PC-3 (cell line): Measurements from ENCODE around the gene ISY1. TPM values are rescaled to one million over a fixed set of nuclear protein-coding genes. Genes with fewer than 3 reads are reported as not detected.
"Not testable (repeated sequence)": the region's sequence is repeated elsewhere in the genome, so short reads cannot be mapped to it uniquely, and the experiment has no call there.

Source experiments
- ATAC-seq: fragments of 200-7000 bp; cut with Tn5 transposase; 2 replicates; pipeline ENCODE4 v1.9.1; 2020; ENCODE audit warnings: mild to moderate bottlenecking, moderate library complexity
- BruUV-seq: library from RNA; stranded (reverse); fragments of 400-500 nt; replicated peaks from 2 replicates; lab custom pipeline; 2021; lab: Mats Ljungman, UMichigan
- CTCF ChIA-PET: fragments of 300-600 bp; sonication (Branson Sonifier 250); formaldehyde crosslinking; loops from one replicate; lab custom pipeline; 2022; ENCODE audit warnings: antibody characterized with exemption; lab: Charles Lee
- POLR2A ChIA-PET: fragments of 300-600 bp; sonication (Branson Sonifier 250); formaldehyde crosslinking; loops from one replicate; lab custom pipeline; 2022; ENCODE audit warnings: antibody characterized with exemption; ENCODE audit not compliant: unreplicated experiment; lab: Charles Lee
- DNase-seq: peaks from one replicate; pipeline ENCODE4 v3.0.0-alpha.2; 2015
- H2AFZ ChIP-seq: fragments of 300-600 bp; sonication (generic); 2 replicates; pipeline ENCODE4 v1.6.0; 2016; ENCODE audit warnings: antibody characterized with exemption, low read length
- H3F3A ChIP-seq: fragments of 300-600 bp; sonication (generic); one replicate; pipeline ENCODE4 v1.6.0; 2017; ENCODE audit warnings: antibody characterized with exemption, low read length, control low read depth, mild to moderate bottlenecking; ENCODE audit not compliant: unreplicated experiment
- H3K27ac ChIP-seq: fragments of 300-600 bp; sonication (generic); 2 replicates; pipeline ENCODE4 v1.5.1; 2016; ENCODE audit warnings: mild to moderate bottlenecking, low read length
- H3K27me3 ChIP-seq: fragments of 300-600 bp; sonication (generic); 2 replicates; pipeline ENCODE4 v1.6.1; 2016; ENCODE audit warnings: low read length, mixed read lengths
- H3K36me3 ChIP-seq: fragments of 300-600 bp; sonication (generic); 2 replicates; pipeline ENCODE4 v1.6.1; 2016; ENCODE audit warnings: low read depth, mixed run types, low read length, mixed read lengths
- H3K4me1 ChIP-seq: fragments of 300-600 bp; sonication (generic); 2 replicates; pipeline ENCODE4 v1.5.1; 2016; ENCODE audit warnings: low read length; ENCODE audit not compliant: insufficient read depth
- H3K4me2 ChIP-seq: fragments of 300-600 bp; sonication (generic); 2 replicates; pipeline ENCODE4 v1.6.0; 2016; ENCODE audit warnings: low read length
- H3K4me3 ChIP-seq: fragments of 300-600 bp; sonication (generic); 2 replicates; pipeline ENCODE4 v1.5.1; 2016; ENCODE audit warnings: mild to moderate bottlenecking, low read length, mixed read lengths
- H3K79me2 ChIP-seq: fragments of 300-600 bp; sonication (generic); 2 replicates; pipeline ENCODE4 v1.6.1; 2017; ENCODE audit warnings: low read length, mixed read lengths
- H3K9ac ChIP-seq: fragments of 300-600 bp; sonication (generic); 2 replicates; pipeline ENCODE4 v1.6.0; 2016; ENCODE audit warnings: mild to moderate bottlenecking, low read length
- H3K9me2 ChIP-seq: fragments of 300-600 bp; sonication (generic); replicated peaks from 2 replicates; pipeline ENCODE4 v1.6.1; 2016; ENCODE audit warnings: mixed run types, low read length, mixed read lengths
- H3K9me3 ChIP-seq: fragments of 300-600 bp; sonication (generic); 2 replicates; pipeline ENCODE4 v1.6.1; 2016; ENCODE audit warnings: low read length, mixed read lengths
- H4K20me1 ChIP-seq: fragments of 300-600 bp; sonication (generic); 2 replicates; pipeline ENCODE4 v1.6.1; 2016; ENCODE audit warnings: low read length, mixed read lengths
- EZH2 ChIP-seq: fragments of 300-600 bp; sonication (generic); IDR thresholded peaks from one replicate; pipeline ENCODE4 v1.6.1; 2017; ENCODE audit warnings: antibody characterized with exemption, mild to moderate bottlenecking, low read length; ENCODE audit not compliant: unreplicated experiment
- EZH2phosphoT487 ChIP-seq: fragments of 300-600 bp; sonication (generic); IDR thresholded peaks from 2 replicates; pipeline ENCODE4 v1.6.1; 2018; ENCODE audit warnings: mild to moderate bottlenecking, antibody characterized with exemption, low read length, borderline replicate concordance
- intact Hi-C: fragments of 100-400 bp; cut with micrococcal nuclease; formaldehyde crosslinking; loops from 2 replicates; pipeline ENCODE4 v1.9.0; 2023
- total RNA-seq: library from RNA; depleted of rRNA; stranded (reverse); fragments of >200 nt; gene quantifications from 2 replicates; pipeline ENCODE4 v1.2.3, GENCODE V29; 2014
- TF ChIP-seq, protein P1 (sequence below): fragments of 300-600 bp; sonication (generic); conservative IDR thresholded peaks from 2 replicates; pipeline ENCODE4 v1.5.1; 2017; ENCODE audit warnings: antibody characterized with exemption, low read depth, mild to moderate bottlenecking, low read length

ISY1 gene
- total RNA-seq, 1 experiment from 2014 or later: 18.1 TPM

DNA sequence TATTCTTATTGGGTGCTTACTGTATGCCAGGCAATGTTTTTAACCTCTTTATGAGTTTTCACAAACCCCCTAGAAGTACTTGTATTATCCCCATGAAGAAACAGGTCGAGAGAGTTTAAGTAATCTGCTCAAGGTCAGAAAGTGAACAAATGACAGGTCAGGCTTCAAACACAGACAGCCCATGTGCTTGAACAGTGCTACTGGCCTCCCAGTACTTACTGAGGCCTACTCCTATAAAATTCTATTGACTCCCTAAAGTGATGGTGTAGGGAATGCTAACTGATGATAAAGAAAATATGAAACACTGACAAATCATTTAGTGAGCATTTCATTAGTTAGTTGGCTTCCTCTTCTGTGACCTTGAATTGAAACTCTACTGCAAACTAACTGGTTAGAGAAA is 27.0 kb upstream of the ISY1 start:
- ATAC-seq: no peak
- POLR2A ChIA-PET: no interaction called here
- no peaks in the 10 kb centered on the region for H3K9me3 ChIP-seq
- intact Hi-C loops: no loop called here
- H3F3A ChIP-seq: no peaks in the 10 kb centered on the region
- H3K9ac ChIP-seq: no peak overlapping the region
- H3K27me3 ChIP-seq: no peaks in the 10 kb centered on the region
- no TSS peak for BruUV-seq
- no peak overlapping the region for H3K27ac ChIP-seq
- H2AFZ ChIP-seq: no peak overlapping the region
- no peak for TF ChIP-seq EZH2
- TF ChIP-seq EZH2phosphoT487: no peak
- TF ChIP-seq, protein P1, sequence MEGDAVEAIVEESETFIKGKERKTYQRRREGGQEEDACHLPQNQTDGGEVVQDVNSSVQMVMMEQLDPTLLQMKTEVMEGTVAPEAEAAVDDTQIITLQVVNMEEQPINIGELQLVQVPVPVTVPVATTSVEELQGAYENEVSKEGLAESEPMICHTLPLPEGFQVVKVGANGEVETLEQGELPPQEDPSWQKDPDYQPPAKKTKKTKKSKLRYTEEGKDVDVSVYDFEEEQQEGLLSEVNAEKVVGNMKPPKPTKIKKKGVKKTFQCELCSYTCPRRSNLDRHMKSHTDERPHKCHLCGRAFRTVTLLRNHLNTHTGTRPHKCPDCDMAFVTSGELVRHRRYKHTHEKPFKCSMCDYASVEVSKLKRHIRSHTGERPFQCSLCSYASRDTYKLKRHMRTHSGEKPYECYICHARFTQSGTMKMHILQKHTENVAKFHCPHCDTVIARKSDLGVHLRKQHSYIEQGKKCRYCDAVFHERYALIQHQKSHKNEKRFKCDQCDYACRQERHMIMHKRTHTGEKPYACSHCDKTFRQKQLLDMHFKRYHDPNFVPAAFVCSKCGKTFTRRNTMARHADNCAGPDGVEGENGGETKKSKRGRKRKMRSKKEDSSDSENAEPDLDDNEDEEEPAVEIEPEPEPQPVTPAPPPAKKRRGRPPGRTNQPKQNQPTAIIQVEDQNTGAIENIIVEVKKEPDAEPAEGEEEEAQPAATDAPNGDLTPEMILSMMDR: no peak
- no peak overlapping the region for H3K4me2 ChIP-seq
- no peak overlapping the region for H3K4me3 ChIP-seq
- H4K20me1 ChIP-seq: no peaks in the 10 kb centered on the region
- CTCF ChIA-PET: no interaction called here
- H3K79me2 ChIP-seq: peaks cover 35% of the 10 kb centered on the region
- H3K4me1 ChIP-seq: peaks cover 13% of the 10 kb centered on the region
- DNase-seq: no peak
- no peaks in the 10 kb centered on the region for H3K9me2 ChIP-seq
- no peaks in the 10 kb centered on the region for H3K36me3 ChIP-seq

DNA sequence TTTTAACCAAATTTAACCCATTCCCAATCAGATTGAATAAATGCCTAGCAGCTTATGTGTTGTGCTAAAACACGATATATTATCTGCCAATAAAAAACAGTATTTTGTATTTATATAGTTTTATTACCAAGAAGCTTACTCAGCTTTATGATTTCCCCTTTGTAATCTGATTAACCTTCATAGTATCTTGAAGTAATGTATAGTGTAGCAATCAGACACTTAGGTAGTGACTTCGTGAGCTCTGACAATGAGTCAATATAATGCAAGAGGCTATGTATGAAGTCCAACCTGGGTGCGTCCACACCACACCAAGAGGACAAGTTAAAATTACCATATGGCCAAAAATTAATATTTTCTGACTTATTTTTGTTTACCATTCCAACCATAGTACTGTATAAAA is 24.9 kb upstream of the ISY1 start:
- Histone ChIP-seq H3K4me2 (peak overlapping the region; percentile 42), H3K9me2 (no peaks in the 10 kb centered on the region), H3K27ac (peak overlapping the region; percentile 29; the same call in 1 of the 2 replicates), H3F3A (no peaks in the 10 kb centered on the region), H3K4me1 (peaks cover 13% of the 10 kb centered on the region), H3K79me2 (peaks cover 55% of the 10 kb centered on the region), H2AFZ (no peak overlapping the region), H3K36me3 (peaks cover 7% of the 10 kb centered on the region; the same call in 1 of the 2 replicates), H4K20me1 (peaks cover 16% of the 10 kb centered on the region), H3K4me3 (no peak overlapping the region), H3K9me3 (no peaks in the 10 kb centered on the region), H3K9ac (no peak overlapping the region), H3K27me3 (no peaks in the 10 kb centered on the region)
- TF ChIP-seq, protein P1: no peak
- no peak for TF ChIP-seq EZH2
- no peak for TF ChIP-seq EZH2phosphoT487
- ChIA-PET CTCF (interaction anchor here (1.3 kb wide), 1 partner anchor 24 kb away, joined by 3 read pairs; no protein-coding TSS in a partner anchor), POLR2A (no interaction called here)
- DNase-seq: peak; percentile 20
- peak; percentile 3; the same call in 1 of the 2 replicates for ATAC-seq
- no TSS peak for BruUV-seq
- intact Hi-C loops: no loop called here

DNA sequence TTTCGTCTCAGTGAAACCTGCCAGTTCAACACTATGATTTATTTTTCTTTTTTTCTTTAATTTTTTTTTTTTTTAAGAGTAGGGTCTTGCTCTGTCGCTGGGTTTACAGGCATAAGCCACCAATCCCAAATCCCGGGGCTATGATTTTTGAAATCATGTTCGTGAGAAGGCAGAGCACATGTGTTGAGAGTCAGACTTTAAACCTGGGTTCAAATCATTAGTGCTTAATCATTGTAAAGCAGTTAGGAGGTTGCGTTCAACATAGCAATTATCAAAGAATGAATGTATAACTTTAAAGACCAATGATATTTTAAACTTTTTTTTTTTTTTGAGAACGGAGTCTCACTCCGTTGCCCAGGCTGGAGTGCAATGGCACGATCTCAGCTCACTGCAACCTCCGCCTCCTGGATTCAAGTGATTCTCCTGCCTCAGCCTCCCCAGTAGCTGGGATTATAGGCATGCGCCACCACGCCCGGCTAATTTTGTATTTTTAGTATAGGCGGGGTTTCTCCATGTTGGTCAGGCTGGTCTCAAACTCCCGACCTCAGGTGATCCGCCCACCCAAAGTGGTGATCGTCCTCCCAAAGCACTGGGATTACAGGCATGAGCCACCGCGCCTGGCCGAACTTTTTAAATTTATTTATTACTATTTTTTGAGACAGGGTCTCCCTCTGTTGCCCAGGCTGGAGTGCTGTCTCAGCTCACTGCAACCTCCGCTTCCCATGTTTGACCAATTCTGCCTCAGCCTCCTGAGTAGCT is 24.1 kb upstream of the ISY1 start:
- H3K9me3 ChIP-seq, CTCF ChIA-PET, ATAC-seq, H2AFZ ChIP-seq, POLR2A ChIA-PET, DNase-seq, BruUV-seq, H3K9me2 ChIP-seq, H3F3A ChIP-seq, H3K27me3 ChIP-seq: not testable (repeated sequence)
- H4K20me1 ChIP-seq: peaks cover 25% of the 10 kb centered on the region
- peak overlapping the region; percentile 84 for H3K4me3 ChIP-seq
- intact Hi-C loops: loop anchor here (1.0 to 5.0 kb wide), 2 partner anchors 26 to 42 kb away; no protein-coding TSS in a partner anchor
- H3K4me1 ChIP-seq: peaks cover 22% of the 10 kb centered on the region
- H3K4me2 ChIP-seq: peak overlapping the region; percentile 99
- peaks cover 63% of the 10 kb centered on the region for H3K79me2 ChIP-seq
- H3K9ac ChIP-seq: peak overlapping the region; percentile 100
- H3K27ac ChIP-seq: 0 out of 2 replicates have a peak overlapping the region, but pooled peaks have one; percentile 29
- H3K36me3 ChIP-seq: peaks cover 12% of the 10 kb centered on the region
